MG63 (cell line): Measurements from ENCODE around the gene SORCS3. TPM values are rescaled to one million over a fixed set of nuclear protein-coding genes. Genes with fewer than 3 reads are reported as not detected.

Experiments used
- DNase-seq: peaks from one replicate; pipeline ENCODE4 v3.0.0-alpha.2; 2020
- H3K27me3 ChIP-seq: fragments of 250-450 bp; sonication (Bioruptor Pico); 2 replicates; pipeline ENCODE4 v1.5.1; 2020; ENCODE audit warnings: mild to moderate bottlenecking, moderate library complexity
- H3K36me3 ChIP-seq: fragments of 250-450 bp; sonication (Bioruptor Pico); 2 replicates; pipeline ENCODE4 v1.5.1; 2020; ENCODE audit warnings: mild to moderate bottlenecking, moderate library complexity
- H3K4me3 ChIP-seq: fragments of 250-450 bp; sonication (Bioruptor Pico); 2 replicates; pipeline ENCODE4 v1.5.1; 2020; ENCODE audit warnings: mild to moderate bottlenecking, moderate library complexity
- H3K9me3 ChIP-seq: fragments of 250-450 bp; sonication (Bioruptor Pico); 2 replicates; pipeline ENCODE4 v1.5.1; 2020; ENCODE audit warnings: mild to moderate bottlenecking, moderate library complexity
- total RNA-seq: library from RNA; depleted of rRNA; stranded (reverse); fragments of >200 nt; shearing (Covaris generic); gene quantifications from 2 replicates; pipeline ENCODE4 v1.2.3, GENCODE V29; 2014; ENCODE audit warnings: low replicate concordance

Gene SORCS3
- total RNA-seq, 1 experiment from 2014 or later: not detected

DNA sequence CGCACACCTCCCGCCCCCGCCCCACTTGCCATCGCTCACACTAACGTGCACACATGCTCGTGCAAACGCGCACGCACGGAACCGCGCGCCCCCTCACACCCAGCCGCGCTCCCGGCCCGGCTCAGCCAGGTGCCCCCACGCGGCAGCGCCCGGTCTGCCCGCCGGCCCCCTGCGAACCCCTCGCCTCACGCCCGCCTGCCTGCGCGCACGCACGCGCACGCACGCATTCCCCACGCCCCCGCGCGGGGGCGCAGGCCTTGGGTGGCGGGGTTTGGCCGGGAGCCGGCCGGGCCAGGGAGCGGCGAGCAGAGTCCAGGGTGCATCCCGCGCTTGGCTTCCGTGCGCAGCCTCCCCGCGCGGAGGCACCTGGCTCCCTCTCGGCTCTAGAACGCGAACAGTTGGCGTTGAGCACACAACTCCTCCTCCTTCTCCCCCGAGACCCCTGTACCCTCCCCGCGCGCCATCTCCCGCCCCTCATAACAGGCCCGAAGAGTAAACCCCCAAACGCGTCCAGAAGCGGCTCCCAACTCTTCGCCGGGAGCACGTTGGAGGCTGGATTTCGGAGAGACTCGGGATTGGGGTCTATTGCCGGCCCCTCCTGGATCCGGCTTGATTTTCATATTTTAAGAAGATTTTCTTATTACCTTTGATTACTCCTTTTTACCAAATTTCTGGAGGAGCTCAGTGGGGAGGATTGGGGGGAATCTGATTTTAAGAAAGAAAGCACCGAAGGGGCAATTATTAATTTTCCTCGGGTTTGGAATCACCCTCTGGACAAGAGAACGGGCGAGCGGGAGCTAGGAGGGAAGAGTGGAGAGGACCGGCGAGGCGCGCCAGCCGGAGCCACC is 527 bp upstream of the SORCS3 start:
- DNase-seq: no peak
- H3K36me3 ChIP-seq: no peaks in the 10 kb centered on the region
- peaks cover 65% of the 10 kb centered on the region for H3K27me3 ChIP-seq
- no peak overlapping the region for H3K4me3 ChIP-seq
- H3K9me3 ChIP-seq: no peaks in the 10 kb centered on the region

DNA sequence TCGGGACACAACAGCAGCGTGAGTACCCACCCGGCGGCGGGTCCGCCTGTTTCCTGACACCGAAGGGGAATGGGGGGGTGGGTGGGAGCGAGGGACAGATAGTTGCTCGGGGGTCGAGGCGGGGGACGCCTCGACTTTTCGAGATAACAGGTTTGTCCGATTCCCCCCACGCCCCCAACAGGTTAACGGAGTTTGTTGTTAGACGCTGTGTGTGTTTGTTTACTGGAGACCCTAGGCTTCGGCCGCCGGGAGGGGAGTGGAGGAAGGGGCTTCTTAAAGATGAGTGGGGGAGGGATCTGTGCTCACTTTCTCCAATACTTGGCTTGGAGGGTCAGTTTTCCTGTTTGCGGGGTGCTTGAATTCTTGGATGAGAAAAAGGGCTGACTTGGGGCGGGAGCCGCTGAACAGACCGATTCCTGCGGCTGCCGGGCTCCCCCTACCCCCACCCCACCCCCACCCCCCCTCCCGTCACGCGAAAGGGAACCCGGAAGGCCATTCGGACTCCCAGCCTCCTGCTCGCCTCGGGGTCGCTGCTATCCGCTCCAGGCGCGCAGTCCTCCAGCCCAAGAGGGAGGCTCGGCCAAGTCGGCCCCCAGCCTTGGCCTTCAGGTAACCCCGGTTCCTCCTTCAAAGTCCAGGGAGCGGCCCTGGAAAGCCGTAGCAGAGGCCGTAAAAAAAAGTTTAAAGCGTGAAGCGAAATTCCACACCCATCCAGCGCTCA is 1.0 kb downstream of the SORCS3 start:
- no peaks in the 10 kb centered on the region for H3K36me3 ChIP-seq
- H3K27me3 ChIP-seq: peaks cover 60% of the 10 kb centered on the region
- H3K4me3 ChIP-seq: no peak overlapping the region
- no peak for DNase-seq
- H3K9me3 ChIP-seq: no peaks in the 10 kb centered on the region

DNA sequence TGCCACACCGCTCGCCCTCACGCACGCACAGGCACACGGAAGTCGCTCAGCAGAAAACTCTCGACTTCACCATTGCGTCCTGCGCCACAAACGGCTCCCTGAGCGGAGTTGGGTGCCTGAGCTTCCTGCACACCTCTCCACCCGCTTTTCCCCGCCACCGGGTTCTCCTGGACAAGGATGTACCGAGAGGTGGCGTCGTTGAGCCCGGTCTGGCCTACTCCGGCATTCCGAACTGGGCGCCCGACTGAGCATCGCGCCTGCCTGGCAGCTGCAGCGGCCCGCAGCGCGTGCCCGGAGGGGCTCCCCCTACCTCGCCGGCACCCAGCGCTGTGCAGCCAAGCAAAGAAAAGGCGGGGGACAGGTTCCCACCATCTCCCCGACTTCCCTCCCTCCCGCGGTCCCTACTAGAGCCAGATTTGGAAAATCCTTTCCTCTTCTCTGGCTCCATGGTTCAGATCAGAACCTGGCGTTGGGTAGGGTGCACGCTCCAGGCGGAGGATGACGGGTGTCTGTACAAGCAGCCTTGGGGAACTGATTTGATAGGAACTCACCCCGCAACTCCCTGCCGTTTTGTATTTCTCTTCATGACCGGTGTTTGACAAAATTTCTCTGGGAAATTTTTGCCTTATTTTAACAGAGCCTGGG is 1.7 kb downstream of the SORCS3 start:
- peaks cover 56% of the 10 kb centered on the region for H3K27me3 ChIP-seq
- no peaks in the 10 kb centered on the region for H3K36me3 ChIP-seq
- no peaks in the 10 kb centered on the region for H3K9me3 ChIP-seq
- DNase-seq: peak; percentile 45
- no peak overlapping the region for H3K4me3 ChIP-seq

DNA sequence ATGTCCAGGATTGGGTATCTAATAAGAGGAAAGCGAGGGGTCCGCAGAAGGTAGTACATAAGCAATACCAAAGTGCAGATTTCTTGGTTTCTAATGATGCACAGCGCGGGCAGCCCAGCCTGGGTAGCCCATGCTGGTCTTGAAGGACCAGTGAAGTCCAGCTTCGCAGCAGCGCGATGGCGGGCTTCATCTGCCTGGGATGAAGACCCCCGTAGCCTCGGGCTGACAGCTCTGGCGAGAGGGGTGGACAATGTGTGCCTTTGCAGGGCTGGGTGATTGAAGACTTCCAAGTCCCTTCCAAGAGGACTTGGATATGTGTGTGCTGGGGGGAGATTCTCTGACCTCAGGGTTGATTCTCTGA is 2.2 kb downstream of the SORCS3 start:
- DNase-seq: no peak

DNA sequence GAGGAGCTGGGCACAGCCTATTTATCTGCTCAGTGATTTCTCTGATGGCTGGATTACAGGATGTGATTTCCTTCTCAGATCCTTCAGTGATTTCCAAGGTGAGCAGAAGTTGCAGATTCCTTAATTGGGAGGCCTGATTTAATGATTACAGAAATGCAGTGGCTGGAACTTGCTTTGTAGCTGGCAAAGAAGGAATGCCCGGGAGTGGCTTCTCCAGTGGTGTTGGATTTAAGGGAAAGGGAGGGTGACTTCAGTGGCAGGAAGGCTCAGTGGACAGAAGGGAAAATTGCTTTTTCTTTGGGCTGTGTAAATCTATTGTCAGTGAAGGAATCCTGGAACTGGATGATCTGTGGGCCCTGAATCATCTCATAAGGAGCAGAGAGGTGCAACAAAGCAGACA is 5.1 kb downstream of the SORCS3 start:
- Histone ChIP-seq H3K9me3 (no peaks in the 10 kb centered on the region), H3K4me3 (no peak overlapping the region), H3K27me3 (peaks cover 29% of the 10 kb centered on the region), H3K36me3 (no peaks in the 10 kb centered on the region)
- DNase-seq: no peak

More for the DNA sequence above, 2.2 kb downstream of the SORCS3 start:
- no peaks in the 10 kb centered on the region for H3K36me3 ChIP-seq
- no peak overlapping the region for H3K4me3 ChIP-seq
- peaks cover 53% of the 10 kb centered on the region for H3K27me3 ChIP-seq
- no peaks in the 10 kb centered on the region for H3K9me3 ChIP-seq

DNA sequence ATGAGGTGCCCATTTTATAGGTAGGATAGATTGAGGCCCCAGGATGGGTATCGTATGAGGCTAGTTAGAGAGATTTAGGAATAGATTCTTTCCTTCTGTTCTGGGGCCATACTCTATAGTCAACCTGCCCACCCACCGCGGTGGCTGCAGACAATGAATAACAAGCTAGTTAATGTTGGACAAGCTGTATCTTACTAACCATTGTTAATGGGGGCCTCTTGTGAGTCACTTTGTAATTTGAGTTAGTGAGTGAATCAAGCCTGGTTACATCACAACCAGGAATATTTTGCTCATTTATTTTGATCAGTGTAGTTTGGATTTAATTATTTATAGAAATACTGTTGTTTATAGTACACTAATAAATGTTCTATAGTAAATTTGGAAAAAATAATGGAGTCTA is 7.3 kb downstream of the SORCS3 start:
- no peaks in the 10 kb centered on the region for H3K9me3 ChIP-seq
- H3K36me3 ChIP-seq: no peaks in the 10 kb centered on the region
- no peak for DNase-seq
- H3K27me3 ChIP-seq: peaks cover 10% of the 10 kb centered on the region
- H3K4me3 ChIP-seq: no peak overlapping the region

DNA sequence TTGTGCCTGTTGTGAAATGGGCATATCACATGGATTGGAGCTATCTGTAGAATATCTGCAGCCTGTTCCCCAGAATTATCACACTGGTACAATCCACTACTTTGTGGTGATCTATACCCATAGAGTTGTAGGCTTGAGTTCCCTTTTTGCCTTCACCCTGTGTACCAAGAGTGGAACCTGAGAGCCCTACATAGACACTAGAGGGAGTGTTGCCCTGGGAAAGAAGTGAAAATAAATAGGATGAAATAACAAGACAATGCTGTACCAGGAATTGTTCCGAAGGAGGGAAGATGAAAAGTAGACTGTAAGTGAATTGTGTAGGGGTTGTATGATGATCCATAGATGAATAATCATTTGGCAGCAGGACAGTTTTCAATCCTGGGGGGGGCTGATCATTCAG is 9.0 kb downstream of the SORCS3 start:
- no peak for DNase-seq
- Histone ChIP-seq H3K9me3 (no peaks in the 10 kb centered on the region), H3K36me3 (no peaks in the 10 kb centered on the region), H3K4me3 (no peak overlapping the region), H3K27me3 (peaks cover 6% of the 10 kb centered on the region; the same call in 1 of the 2 replicates)

DNA sequence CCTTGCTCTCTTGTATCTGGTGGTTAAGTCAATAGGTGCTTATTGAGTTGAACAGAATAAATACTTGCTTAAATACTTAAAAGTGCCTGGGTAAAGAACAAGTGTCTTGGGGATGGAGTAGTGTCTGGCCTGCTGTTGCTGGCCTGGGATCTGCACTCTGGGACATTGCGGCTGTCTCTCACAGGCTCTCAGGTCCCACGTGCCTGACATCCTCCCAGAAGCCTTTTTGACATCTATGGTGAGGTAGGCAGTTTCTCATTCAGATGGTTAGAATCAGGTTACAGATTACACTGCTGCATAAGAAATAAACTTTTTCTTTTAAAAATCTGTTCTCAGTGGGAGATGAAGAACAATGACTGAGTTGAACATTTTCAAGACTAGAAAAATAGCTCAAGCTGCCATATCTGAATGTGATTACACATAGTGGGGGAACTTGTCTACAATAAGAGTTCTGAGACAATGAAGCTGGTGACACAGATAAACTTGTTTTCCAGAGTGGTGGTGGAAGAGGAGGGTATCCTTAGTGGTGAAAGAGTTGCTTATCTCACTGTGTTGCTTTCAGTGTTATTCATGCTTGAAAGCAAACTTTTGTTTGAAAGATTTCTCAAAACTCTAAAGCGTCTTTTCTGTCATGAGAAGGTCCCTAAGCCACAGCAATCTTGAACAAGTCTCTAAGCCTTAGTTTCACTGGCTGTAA is 9.7 kb downstream of the SORCS3 start:
- no peak for DNase-seq
- Histone ChIP-seq H3K4me3 (no peak overlapping the region), H3K9me3 (no peaks in the 10 kb centered on the region), H3K27me3 (no peaks in the 10 kb centered on the region; the same call in 1 of the 2 replicates), H3K36me3 (no peaks in the 10 kb centered on the region)

DNA sequence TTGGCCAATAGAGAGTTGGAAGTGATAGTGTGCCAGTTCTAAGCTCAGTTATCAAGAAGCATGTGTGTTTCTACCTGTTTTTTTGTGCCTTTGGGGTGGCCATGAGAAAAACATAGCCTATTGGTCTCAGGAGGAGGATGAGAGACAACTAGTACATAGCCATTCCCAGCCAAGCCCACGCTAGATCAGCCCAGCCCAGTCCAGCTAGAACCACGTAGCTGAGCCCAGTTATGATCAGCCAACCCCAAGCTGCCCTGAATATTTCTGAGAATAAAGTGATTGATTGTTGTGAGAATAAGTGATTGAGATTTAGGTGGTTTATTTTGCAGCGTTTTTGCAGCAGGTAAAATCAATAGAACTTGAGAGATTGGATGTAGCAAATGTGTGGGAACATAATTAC is 15.9 kb downstream of the SORCS3 start:
- Histone ChIP-seq H3K27me3 (no peaks in the 10 kb centered on the region; the same call in 1 of the 2 replicates), H3K4me3 (no peak overlapping the region), H3K9me3 (no peaks in the 10 kb centered on the region), H3K36me3 (no peaks in the 10 kb centered on the region)
- no peak for DNase-seq

DNA sequence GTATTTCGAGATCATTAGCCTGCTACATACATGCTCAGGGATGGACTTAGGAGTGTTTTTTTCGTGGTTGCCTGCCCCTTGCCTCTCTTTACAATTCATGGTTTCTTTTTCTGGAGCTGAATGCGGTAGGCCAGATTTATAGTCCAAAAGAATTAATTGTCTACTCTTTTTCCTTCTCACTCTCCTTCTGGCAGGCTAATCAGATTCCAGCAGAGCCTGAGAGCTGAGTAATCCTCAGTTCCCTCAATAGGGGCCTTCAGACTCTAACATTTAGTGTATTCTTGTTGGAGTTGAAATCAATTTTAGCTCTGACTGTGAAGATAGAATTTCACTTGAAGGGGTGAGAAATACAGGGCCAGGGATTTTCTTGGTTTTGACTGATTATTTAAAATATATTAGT is 16.4 kb downstream of the SORCS3 start:
- no peaks in the 10 kb centered on the region; the same call in 1 of the 2 replicates for H3K27me3 ChIP-seq
- H3K9me3 ChIP-seq: no peaks in the 10 kb centered on the region
- H3K4me3 ChIP-seq: no peak overlapping the region
- no peak for DNase-seq
- H3K36me3 ChIP-seq: no peaks in the 10 kb centered on the region

DNA sequence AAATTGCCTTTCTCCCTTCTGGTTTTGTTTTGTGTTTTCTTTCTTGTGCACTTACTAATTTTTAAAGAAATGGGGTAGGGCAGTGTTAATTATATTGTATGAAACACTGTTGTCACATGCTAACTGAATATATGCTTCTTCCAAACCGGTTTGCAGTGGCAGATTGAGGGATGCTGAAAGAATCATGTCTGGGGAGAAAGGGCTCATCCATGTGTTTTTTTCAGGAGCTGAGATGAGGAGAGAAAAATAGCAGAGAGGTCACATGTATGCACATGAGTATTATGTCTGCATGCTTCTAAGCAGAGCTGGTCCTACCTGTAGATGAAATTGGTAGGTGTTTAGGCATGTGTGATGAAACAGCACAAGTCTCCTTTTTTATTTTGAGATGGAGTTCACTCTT is 17.0 kb downstream of the SORCS3 start:
- Histone ChIP-seq H3K4me3 (no peak overlapping the region), H3K36me3 (no peaks in the 10 kb centered on the region), H3K9me3 (no peaks in the 10 kb centered on the region), H3K27me3 (no peaks in the 10 kb centered on the region)
- no peak for DNase-seq

DNA sequence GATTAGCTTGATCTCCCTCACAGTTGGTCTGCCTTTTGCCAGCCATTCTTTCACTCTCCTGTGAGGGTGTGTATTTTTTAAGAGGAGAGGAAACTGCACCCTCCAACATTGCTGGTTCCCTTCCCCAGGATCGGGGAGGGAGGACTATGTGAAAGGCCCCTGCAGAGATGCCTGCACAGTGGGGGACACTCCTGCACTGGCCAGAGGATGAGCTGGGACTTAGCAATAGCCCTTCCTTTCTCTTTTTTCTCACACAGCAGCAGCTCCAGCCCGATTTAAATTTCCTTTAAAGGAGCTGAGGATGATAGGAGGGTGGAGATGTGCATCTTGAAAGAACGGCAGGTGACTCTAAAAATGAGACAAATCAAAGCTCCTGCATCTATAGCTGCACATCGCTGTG is 18.7 kb downstream of the SORCS3 start:
- no peak for DNase-seq
- H3K4me3 ChIP-seq: no peak overlapping the region
- no peaks in the 10 kb centered on the region for H3K27me3 ChIP-seq
- no peaks in the 10 kb centered on the region for H3K36me3 ChIP-seq
- H3K9me3 ChIP-seq: no peaks in the 10 kb centered on the region

DNA sequence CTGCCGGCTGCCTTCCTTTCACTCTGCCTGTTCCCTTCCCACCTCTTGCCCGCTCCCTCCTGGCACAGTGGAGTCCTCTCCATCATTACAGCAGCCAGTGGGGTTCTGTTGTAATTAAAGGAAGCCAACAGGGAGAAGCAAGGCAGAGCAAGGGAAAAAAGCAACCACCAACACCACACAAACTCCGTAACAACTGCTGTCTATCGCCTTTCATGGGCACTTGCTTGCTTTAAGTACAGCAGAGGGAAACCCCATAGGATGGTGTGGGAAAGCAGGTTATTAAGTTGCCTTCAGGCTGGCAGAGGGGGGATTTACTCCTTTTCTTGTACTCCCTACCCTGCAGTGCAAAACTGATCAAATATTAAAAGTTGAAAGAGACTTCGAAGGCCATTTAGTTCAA is 22.0 kb downstream of the SORCS3 start:
- DNase-seq: no peak
- no peak overlapping the region for H3K4me3 ChIP-seq
- H3K27me3 ChIP-seq: no peaks in the 10 kb centered on the region
- H3K9me3 ChIP-seq: no peaks in the 10 kb centered on the region
- no peaks in the 10 kb centered on the region for H3K36me3 ChIP-seq

DNA sequence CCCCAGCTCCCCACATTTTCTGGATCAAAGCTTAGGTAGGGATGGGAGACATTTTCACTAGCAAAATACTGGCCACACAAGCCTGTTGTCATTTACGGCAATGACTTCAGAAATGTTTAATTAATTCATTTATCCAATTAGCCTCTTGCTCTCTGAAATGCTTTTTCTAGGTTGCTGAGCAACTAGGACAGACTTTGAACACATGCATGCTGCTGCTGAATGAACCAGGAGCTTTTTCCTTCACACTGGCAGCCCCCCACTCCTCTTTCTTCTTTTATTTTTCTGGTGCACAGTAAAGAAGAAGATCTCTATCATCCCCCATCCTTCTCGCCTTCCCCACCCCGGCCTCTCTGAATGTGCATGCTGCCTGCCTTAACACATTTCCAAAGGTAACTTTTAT is 22.5 kb downstream of the SORCS3 start:
- Histone ChIP-seq H3K4me3 (no peak overlapping the region), H3K9me3 (no peaks in the 10 kb centered on the region), H3K36me3 (no peaks in the 10 kb centered on the region), H3K27me3 (no peaks in the 10 kb centered on the region)
- DNase-seq: no peak

DNA sequence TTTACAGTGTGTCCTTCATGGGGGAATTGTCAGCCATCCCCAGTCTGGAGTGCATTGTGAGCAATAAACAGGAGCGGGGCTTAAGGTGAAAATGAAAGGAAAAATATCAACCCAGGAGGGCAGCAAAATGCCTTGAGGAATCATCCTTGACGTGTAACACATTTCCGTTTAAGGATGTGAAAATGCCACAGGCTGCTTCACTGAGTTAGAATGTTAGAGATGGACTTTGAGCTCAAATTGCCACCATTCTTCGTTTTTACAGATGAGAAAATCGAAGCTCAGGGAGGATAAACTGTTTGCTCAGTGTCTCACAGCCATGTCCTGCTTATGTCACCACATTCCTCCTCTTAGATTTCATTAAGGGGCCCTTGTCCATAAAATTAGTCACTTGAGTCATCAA is 23.1 kb downstream of the SORCS3 start:
- no peaks in the 10 kb centered on the region for H3K9me3 ChIP-seq
- no peak overlapping the region for H3K4me3 ChIP-seq
- no peaks in the 10 kb centered on the region for H3K27me3 ChIP-seq
- no peaks in the 10 kb centered on the region for H3K36me3 ChIP-seq
- DNase-seq: no peak

DNA sequence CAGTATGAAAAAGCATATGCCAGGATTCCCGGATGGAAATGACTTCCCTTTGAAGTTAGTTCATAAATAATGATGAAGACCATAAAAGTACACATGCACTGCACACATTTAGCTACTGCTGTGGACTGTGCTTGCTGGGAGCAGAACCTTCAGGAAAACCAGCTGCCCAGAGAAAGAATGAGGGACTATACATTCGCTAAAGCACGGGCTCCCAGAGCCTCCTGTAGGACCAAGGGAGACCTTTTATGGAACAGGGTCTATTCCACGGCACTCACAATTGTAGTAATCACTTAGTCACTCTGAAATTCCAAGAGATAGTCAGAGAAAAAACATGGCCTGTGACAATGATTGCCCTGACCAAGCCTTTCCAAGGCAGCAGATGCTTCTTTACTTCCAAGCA is 24.1 kb downstream of the SORCS3 start:
- Histone ChIP-seq H3K36me3 (no peaks in the 10 kb centered on the region), H3K9me3 (peaks cover 3% of the 10 kb centered on the region; the same call in 1 of the 2 replicates), H3K27me3 (no peaks in the 10 kb centered on the region), H3K4me3 (no peak overlapping the region)
- DNase-seq: no peak

DNA sequence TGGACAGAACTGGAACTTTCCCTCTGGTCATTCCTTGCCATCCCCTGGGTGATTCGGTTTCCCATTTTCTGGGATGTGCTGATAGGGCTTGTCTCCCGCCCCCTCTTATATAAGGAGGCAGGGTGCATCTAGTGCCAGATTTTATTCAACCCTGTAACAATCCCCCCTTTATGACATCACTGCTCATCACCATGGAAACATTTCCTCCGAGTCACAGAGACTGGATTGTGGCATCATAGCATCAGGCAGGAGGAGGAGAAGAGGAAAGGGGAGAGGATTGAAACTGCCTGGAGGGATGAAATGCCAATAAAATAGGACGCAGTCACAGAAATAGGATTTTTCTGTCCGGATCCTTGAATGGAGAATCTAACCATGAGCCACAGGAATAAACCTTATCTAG is 25.0 kb downstream of the SORCS3 start:
- H3K9me3 ChIP-seq: peaks cover 7% of the 10 kb centered on the region; the same call in 1 of the 2 replicates
- no peak for DNase-seq
- no peaks in the 10 kb centered on the region for H3K27me3 ChIP-seq
- H3K36me3 ChIP-seq: no peaks in the 10 kb centered on the region
- H3K4me3 ChIP-seq: no peak overlapping the region
